DMS79 treated with DMSO at 0.1 percent for 48 hours (cell line): ENCODE data around the gene PATL2.
"Not testable (repeated sequence)": the region's sequence is repeated elsewhere in the genome, so short reads cannot be mapped to it uniquely, and the experiment has no call there.

Experiments used
- DNase-seq: peaks from one replicate; lab custom pipeline; 2025; lab: John Stamatoyannopoulos, UW

Gene PATL2

DNA sequence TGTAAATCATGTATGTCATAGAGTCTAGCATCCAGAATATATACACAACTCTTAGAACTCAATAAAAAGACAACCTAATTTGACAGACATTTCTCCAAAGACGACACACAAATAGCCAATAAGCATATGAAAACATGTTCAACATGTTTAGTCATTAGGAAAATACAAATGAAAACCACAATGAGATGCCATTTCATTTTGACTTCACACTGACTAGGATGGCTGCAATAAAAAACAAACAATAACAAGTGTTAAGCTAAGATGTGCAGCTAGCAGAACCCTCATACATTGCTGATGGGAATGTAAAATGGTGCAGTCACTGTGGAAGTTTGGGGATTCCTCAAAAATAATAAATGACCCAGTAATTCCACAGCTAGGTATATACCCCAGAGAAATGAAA, 64.1 kb downstream of the PATL2 start:
- DNase-seq, result no peak

DNA sequence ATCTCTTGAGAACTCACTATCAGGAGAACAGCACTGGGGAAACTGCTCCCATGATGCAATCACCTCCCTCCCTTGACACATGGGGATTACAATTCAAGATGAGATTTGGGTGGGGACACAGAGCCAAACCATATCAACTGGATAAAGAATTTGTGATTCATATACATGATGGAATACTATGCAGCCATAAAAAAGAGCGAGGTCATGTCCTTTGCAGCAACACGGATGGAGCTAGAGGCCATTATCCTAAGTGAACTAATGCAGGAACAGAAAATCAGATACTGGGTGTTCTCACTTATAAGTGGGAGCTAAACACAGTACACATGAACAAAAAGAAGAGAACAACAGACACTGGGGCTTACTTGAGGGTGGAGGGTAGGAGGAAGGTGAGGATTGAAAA, 64.7 kb downstream of the PATL2 start:
- DNase-seq, result no peak

DNA sequence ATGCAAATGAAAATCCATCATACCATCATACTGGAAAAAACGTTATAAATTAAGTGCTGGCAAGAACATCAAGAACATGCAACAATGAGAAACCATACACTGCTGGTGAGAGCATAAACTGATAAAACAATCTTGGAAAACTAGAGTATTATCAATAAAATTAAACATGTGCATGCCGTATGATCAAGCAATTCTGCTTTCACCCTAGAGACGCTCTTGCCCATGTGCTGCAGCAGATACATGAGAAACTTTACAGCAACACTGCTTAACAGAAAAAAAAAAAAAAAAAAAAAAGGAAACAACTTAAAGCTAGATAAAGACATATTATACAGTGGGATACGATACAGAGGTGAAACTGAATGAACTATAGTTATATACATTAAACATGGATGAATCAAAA, 69.5 kb downstream of the PATL2 start:
- DNase-seq, result no peak

DNA sequence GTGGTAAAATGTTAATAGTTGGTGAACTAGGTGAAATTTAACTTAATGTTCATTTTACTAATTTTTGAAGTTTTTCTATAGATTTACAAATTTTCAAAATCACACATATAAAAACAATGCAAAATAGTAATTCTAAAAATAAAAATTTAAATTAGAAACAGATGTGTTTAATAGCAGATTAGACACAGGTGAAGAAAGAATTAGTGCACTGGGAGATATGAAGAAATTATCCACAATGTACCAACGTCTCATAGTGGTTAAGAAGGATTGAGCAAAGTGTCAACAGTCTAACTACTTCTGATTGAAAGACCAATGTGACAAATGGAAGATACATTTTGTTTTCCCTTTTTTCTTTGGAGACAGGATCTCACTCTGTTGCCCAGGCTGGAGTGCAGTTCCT, 74.1 kb downstream of the PATL2 start:
- DNase-seq, result no peak

DNA sequence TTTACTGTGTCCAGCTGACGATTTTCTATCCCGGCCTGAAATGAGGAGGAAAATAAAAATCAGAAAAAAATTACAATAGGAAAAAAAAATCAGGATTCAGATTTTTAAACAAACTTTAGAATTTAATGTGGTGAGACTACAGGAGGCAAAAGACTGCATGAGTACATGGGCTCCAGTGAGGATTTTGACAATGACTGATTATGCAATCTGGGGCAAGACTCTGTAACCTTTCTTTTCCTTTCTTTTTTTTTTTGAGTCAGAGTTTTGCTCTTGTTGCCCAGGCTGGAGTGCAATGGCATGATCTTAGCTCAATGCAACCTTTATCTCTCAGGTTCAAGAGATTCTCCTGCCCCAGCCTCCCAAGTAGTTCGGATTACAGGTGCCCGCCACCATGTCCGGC, 77.5 kb downstream of the PATL2 start:
- no peak for DNase-seq

DNA sequence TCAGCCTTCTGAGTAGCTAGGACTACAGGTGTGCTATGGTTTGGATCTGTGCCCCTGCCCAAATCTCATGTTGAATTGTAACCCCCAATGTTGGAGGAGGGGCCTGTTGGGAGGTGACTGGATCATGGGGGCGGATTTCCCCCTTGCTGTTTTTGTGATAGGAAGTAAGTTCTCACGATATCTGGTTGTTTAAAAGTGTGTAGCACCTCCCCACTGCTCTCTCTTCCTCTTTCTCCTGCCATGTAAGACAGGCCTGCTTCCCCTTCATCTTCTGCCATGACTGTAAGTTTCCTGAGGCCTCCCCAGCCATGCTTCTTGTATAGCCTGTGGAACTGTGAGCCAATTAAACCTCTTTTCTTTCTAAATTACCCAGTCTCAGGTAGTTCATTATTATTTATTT, 85.8 kb downstream of the PATL2 start:
- not testable (repeated sequence) for DNase-seq

DNA sequence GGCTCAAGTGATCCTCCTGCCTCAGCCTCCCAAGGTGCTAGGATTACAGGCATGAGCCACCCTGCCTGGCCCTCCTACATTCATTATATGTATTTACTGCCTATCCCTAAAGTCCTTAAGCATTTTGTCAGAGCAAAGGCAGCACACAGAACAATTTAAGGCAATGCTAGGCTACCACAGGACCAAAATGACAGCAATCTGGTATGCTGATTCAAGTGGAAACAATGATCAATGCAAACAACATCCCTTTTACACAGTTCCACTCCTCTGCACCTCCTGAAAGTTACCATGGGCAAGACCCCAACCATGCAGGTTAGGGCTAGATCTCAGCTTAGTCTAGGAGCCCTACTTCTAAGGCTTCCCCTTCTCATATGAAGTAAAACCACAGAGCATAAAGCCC, 87.9 kb downstream of the PATL2 start:
- DNase-seq, result no peak

DNA sequence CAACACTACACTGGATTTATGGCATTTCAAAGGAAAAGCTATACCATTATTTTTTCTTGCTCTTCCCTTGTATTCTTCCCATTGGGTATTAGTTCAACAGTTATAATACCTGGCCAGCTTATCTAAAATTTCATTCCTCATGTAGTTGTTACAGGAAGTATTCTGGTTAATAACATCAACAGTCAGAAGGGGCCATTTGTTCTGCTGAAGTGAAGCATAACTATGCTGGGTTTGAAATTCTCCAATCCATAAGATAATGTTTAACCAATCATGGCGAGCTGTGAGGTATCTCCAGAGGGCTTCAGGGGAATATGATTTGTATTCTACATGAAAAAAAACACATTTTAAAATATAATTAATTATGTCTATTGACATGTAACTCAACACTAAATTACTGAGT, 91.0 kb downstream of the PATL2 start:
- DNase-seq, result no peak

DNA sequence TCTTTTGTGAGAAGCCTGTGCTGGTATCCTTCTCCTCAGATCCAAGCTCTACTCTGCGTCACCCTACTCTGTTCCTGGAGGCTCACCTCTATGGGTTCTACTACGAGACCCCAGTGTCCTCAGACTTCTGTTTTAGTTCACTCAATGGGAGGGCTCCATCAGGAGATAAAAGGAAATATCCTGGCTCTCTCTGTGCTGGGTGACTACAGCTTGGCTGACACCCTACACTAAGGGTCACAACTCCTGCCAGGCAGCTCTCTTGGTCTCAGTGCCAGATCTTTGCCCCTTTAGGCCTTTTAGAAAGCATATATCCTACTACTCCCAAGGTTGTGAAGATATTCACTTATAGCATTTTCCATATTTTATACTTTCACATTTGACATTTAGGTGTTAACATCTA, 94.1 kb downstream of the PATL2 start:
- DNase-seq, result no peak
